Neutrophil (primary cell): Measurements from ENCODE around the gene MEGF8.

Source experiments
- H3K27ac ChIP-seq: fragments of 200-600 bp; sonication (generic); 2 replicates; pipeline ENCODE4 v1.5.1; 2016; ENCODE audit warnings: mild to moderate bottlenecking, moderate library complexity
- H3K27me3 ChIP-seq: fragments of 200-600 bp; sonication (generic); 2 replicates; pipeline ENCODE4 v1.6.0; 2016; ENCODE audit warnings: mild to moderate bottlenecking
- H3K36me3 ChIP-seq: fragments of 200-600 bp; sonication (generic); 2 replicates; pipeline ENCODE4 v1.5.1; 2017
- H3K4me1 ChIP-seq, 2 experiments: fragments of 200-600 bp in 1 of 2; sonication (generic) in 1 of 2; 1 replicate in 1 of 2; 2 replicates in 1 of 2; pipeline versions ENCODE4 v1.5.1 to v1.6.1; 2013 to 2016; ENCODE audit warnings: low read depth in 1 of 2, low read length in 1 of 2, mild to moderate bottlenecking in 1 of 2, moderate library complexity in 1 of 2; ENCODE audit not compliant: control insufficient read depth in 1 of 2, insufficient read depth in 1 of 2
- H3K4me3 ChIP-seq, 2 experiments: fragments of 200-600 bp in 1 of 2; sonication (generic) in 1 of 2; 1 replicate in 1 of 2; 2 replicates in 1 of 2; pipeline ENCODE4 v1.5.1; 2013 to 2016; ENCODE audit warnings: low read depth in 1 of 2, low read length in 1 of 2, mild to moderate bottlenecking in 1 of 2, moderate library complexity in 1 of 2
- H3K9me3 ChIP-seq: fragments of 200-600 bp; sonication (generic); 2 replicates; pipeline ENCODE4 v1.5.1; 2016
- TF ChIP-seq, protein P1 (sequence below): fragments of 200-600 bp; sonication (generic); IDR thresholded peaks from 2 replicates; pipeline ENCODE4 v1.5.1; 2016; ENCODE audit warnings: antibody characterized with exemption

Gene MEGF8

DNA sequence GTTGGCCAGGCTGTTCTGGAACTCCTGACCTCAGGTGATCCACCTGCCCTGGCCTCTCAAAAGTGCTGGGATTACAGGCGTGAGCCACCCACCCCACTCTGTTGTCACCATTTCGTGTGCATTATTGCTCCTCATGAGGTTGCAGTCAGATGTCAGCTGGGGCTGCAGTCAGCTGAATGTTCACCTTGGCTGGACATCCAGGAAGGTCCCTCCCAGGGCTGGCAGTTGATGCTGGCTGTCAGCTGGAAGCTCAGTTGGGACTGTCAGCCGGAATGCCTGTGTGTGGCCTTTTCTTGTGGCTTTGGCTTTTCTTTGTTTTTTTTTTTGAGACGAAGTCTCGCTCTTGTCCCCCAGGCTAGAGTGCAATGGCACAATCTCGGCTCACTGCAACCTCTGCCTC lies 6.6 kb downstream of the MEGF8 start:
- TF ChIP-seq, protein P1, sequence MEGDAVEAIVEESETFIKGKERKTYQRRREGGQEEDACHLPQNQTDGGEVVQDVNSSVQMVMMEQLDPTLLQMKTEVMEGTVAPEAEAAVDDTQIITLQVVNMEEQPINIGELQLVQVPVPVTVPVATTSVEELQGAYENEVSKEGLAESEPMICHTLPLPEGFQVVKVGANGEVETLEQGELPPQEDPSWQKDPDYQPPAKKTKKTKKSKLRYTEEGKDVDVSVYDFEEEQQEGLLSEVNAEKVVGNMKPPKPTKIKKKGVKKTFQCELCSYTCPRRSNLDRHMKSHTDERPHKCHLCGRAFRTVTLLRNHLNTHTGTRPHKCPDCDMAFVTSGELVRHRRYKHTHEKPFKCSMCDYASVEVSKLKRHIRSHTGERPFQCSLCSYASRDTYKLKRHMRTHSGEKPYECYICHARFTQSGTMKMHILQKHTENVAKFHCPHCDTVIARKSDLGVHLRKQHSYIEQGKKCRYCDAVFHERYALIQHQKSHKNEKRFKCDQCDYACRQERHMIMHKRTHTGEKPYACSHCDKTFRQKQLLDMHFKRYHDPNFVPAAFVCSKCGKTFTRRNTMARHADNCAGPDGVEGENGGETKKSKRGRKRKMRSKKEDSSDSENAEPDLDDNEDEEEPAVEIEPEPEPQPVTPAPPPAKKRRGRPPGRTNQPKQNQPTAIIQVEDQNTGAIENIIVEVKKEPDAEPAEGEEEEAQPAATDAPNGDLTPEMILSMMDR: no peak
- Histone ChIP-seq H3K4me1 (no peaks in the 10 kb centered on the region), H3K4me3 (no peak overlapping the region), H3K27me3 (no peaks in the 10 kb centered on the region), H3K9me3 (no peaks in the 10 kb centered on the region), H3K27ac (no peak overlapping the region), H3K36me3 (peaks cover 7% of the 10 kb centered on the region)

DNA sequence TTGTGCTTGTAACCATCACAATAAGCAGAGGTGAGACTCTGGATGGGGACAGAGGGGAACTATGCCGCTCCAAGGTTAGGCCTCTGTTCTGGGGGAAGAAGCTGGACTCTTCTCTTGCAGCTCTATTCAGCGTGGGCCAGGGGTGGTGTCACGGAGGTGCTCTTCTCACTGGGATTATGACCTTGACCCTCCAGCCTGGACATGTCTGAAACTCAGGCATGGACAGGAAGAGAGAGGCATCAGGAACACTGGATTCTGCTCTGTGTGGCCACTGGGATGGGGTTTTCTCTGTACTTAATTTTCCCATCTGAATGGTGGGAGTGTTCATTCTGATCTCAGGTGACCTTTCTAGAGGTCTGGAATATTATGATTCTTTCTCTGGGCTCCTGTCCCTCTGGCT lies 7.6 kb downstream of the MEGF8 start:
- TF ChIP-seq, protein P1: no peak
- H3K4me3 ChIP-seq: no peak overlapping the region

DNA sequence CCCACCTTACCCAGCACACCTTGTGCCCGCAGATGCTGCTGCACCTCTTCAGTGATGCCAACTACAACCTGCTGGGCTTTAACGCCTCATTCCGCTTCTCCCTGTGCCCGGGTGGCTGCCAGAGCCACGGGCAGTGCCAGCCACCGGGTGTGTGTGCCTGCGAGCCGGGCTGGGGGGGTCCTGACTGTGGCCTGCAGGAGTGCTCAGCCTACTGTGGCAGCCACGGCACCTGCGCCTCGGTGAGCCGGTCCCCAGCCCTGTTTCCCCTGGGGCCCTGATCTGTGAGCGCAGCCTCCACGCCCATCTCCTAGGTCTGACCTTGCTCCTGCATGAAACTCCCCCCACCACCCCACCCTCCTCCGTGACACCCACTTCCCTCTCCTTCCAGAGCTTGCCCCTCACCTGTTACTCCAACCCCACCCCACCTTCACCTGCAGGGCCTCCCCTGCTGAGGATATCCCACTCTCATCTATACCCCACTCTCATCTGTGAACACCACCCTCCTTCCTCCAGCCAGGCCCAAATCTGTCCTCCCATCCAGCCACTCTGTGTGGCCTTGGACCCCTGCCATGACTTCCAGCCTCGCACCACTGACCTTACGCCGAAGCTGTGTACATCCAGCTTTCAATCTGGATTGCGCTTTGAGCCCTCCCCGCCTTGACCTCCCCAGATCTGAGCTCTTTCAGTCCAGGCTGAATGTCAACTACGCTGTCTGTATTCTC lies 8.7 kb downstream of the MEGF8 start:
- TF ChIP-seq, protein P1: no peak
- peaks cover 7% of the 10 kb centered on the region for H3K36me3 ChIP-seq
- no peak overlapping the region for H3K4me3 ChIP-seq
- H3K27me3 ChIP-seq: no peaks in the 10 kb centered on the region
- no peak overlapping the region for H3K27ac ChIP-seq
- no peaks in the 10 kb centered on the region for H3K4me1 ChIP-seq
- H3K9me3 ChIP-seq: no peaks in the 10 kb centered on the region

More for the DNA sequence above, 7.6 kb downstream of the MEGF8 start:
- Histone ChIP-seq H3K4me1 (no peaks in the 10 kb centered on the region), H3K9me3 (no peaks in the 10 kb centered on the region), H3K27ac (no peak overlapping the region), H3K36me3 (peaks cover 7% of the 10 kb centered on the region), H3K27me3 (no peaks in the 10 kb centered on the region)

DNA sequence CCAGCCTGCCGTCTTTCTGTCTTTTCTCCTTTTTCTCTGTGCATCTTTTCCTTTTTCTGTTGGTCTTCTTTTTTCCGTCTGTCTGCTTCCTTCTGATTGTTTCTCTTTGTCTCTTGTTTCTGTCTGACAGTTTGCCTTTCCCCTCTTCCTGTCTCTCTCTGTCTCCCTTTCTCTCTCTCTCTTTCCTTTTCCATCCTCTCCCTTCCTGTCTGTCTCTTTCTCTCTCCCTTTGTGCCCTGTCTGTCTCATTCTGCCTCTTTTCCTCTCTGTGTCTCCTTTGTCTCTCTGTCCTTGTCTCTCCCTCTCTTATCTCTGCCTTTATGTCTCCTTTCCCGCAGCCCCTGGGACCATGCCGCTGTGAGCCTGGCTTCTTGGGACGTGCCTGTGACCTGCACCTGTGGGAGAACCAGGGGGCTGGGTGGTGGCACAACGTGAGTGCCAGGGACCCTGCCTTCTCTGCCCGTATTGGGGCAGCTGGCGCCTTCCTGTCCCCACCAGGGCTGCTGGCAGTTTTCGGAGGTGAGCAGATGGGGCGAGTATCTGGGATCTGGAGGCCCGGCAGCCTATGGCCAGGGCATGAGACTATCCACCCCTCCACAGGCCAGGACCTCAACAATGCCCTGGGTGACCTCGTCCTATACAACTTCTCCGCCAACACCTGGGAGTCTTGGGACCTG lies 9.4 kb downstream of the MEGF8 start:
- no peaks in the 10 kb centered on the region for H3K9me3 ChIP-seq
- H3K4me1 ChIP-seq: no peaks in the 10 kb centered on the region
- peaks cover 7% of the 10 kb centered on the region for H3K36me3 ChIP-seq
- TF ChIP-seq, protein P1: no peak
- no peak overlapping the region for H3K4me3 ChIP-seq
- H3K27ac ChIP-seq: no peak overlapping the region
- no peaks in the 10 kb centered on the region for H3K27me3 ChIP-seq

DNA sequence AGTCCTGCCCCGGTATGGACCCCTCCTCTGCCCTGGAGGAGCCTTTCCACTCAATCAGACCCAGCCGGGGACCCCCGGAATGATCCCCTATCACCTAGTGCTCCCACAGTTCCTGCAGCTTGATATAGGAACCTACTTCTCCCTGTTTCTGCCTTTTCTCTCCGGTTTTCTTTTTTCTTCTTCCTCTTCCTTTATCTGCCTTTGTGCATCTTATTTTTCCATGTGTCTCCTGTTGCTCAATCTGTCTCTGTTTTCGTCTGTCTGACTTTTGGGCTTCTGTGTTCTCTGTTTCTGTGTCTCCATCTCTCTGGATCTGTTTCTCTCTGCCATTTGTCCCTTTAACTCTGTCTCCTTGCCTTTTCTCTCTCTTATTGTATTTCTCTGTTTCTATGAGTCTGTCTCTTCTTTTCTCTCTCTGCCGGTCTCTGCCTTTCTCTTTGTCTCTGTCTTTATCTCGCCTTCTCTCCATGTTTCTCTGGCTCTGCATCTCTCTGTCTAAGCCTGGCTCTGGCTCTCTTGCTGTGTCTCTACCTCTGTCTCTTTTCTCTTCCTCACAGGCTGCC lies 10.0 kb downstream of the MEGF8 start:
- TF ChIP-seq, protein P1: no peak
- no peak overlapping the region for H3K27ac ChIP-seq
- no peaks in the 10 kb centered on the region for H3K4me1 ChIP-seq
- H3K36me3 ChIP-seq: peaks cover 7% of the 10 kb centered on the region
- H3K4me3 ChIP-seq: no peak overlapping the region
- no peaks in the 10 kb centered on the region for H3K9me3 ChIP-seq
- no peaks in the 10 kb centered on the region for H3K27me3 ChIP-seq
